IPS-20b (cell line): ENCODE data around the gene GM2A.
"Not testable (repeated sequence)": the region's sequence is repeated elsewhere in the genome, so short reads cannot be mapped to it uniquely, and the experiment has no call there.

ENCODE experiments used
- H3K27ac ChIP-seq: one replicate; pipeline ENCODE4 v1.5.1; 2013; ENCODE audit warnings: low read length
- H3K27me3 ChIP-seq: 2 replicates; pipeline ENCODE4 v1.6.1; 2013; ENCODE audit warnings: mild to moderate bottlenecking, low read length, inconsistent platforms; ENCODE audit not compliant: insufficient read depth
- H3K36me3 ChIP-seq: 2 replicates; pipeline ENCODE4 v1.6.1; 2013; ENCODE audit warnings: low read depth, mild to moderate bottlenecking, inconsistent platforms, low read length, moderate library complexity; ENCODE audit not compliant: insufficient read depth
- H3K4me1 ChIP-seq: 2 replicates; pipeline ENCODE4 v1.6.1; 2013; ENCODE audit warnings: mild to moderate bottlenecking, control low read depth, inconsistent platforms, low read length, moderate library complexity; ENCODE audit not compliant: insufficient read depth
- H3K4me3 ChIP-seq: 2 replicates; pipeline ENCODE4 v1.5.1; 2013; ENCODE audit warnings: mild to moderate bottlenecking, low read length, inconsistent platforms
- H3K9ac ChIP-seq: 2 replicates; pipeline ENCODE4 v1.6.1; 2013; ENCODE audit warnings: low read depth, mild to moderate bottlenecking, inconsistent platforms, low read length, moderate library complexity
- H3K9me3 ChIP-seq: 2 replicates; pipeline ENCODE4 v1.6.1; 2013; ENCODE audit warnings: mild to moderate bottlenecking, low read depth, low read length, inconsistent platforms; ENCODE audit not compliant: insufficient read depth

Gene GM2A

DNA sequence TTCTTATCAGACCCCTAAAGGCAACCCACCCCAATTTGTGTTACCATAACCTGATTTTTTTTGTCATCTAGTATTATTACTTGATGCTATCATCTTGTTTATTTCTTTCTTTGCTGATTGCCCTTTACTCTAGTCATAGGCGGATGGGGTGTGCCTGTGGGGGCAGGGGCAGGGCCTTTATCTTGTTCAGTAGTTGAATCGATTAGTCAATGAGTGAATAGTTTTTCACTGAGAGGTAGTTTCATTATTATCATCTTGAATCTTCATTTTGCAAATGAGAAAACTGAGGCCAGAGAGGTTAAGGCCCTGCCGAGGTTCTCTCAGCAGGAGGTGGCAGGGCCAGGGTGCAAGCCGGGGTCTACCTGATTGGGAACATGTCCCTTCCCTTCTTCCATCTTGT, 9.4 kb upstream of the GM2A start:
- H3K27me3 ChIP-seq = no peaks in the 10 kb centered on the region
- H3K4me1 ChIP-seq = peaks cover 11% of the 10 kb centered on the region
- H3K4me3 ChIP-seq = no peak overlapping the region
- H3K9me3 ChIP-seq = no peaks in the 10 kb centered on the region
- H3K27ac ChIP-seq = no peak overlapping the region
- no peak overlapping the region for H3K9ac ChIP-seq
- H3K36me3 ChIP-seq = no peaks in the 10 kb centered on the region

DNA sequence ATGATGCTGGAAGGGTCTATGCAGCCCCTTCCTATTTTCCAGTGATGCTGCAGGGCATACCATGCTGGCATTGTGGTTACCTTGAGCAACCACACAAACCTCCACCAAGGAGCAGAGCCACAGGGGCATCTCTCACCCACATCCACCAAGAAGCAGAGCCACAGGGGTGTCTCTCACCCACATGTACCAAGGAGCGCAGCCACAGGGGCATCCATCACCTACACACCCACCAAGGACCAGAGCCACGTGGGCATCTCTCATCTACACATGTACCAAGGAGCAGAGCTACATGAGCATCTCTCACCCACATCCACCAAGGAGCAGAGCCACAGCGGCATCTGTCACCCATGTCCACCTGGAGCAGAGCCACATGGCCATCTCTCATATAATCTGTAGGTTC, 8.8 kb upstream of the GM2A start:
- no peak overlapping the region for H3K4me3 ChIP-seq
- no peaks in the 10 kb centered on the region for H3K9me3 ChIP-seq
- H3K27ac ChIP-seq = no peak overlapping the region
- H3K36me3 ChIP-seq = no peaks in the 10 kb centered on the region
- H3K4me1 ChIP-seq = peaks cover 8% of the 10 kb centered on the region
- no peaks in the 10 kb centered on the region for H3K27me3 ChIP-seq
- H3K9ac ChIP-seq = no peak overlapping the region

GRCh38 chr5:151245680-151246219, 7.2 kb upstream of the GM2A start:
- Histone ChIP-seq H3K27me3 (no peaks in the 10 kb centered on the region), H3K9me3 (no peaks in the 10 kb centered on the region), H3K27ac (no peak overlapping the region), H3K9ac (no peak overlapping the region), H3K36me3 (no peaks in the 10 kb centered on the region), H3K4me3 (no peak overlapping the region), H3K4me1 (peaks cover 7% of the 10 kb centered on the region)

- no peaks in the 10 kb centered on the region for H3K36me3 ChIP-seq
- no peak overlapping the region for H3K27ac ChIP-seq
- no peak overlapping the region for H3K9ac ChIP-seq
- no peak overlapping the region for H3K4me3 ChIP-seq
- no peaks in the 10 kb centered on the region for H3K9me3 ChIP-seq
- no peaks in the 10 kb centered on the region for H3K27me3 ChIP-seq
- no peaks in the 10 kb centered on the region for H3K4me1 ChIP-seq
These were observed 4.3 kb upstream of the GM2A start for GRCh38 chr5:151248651-151249050.

DNA sequence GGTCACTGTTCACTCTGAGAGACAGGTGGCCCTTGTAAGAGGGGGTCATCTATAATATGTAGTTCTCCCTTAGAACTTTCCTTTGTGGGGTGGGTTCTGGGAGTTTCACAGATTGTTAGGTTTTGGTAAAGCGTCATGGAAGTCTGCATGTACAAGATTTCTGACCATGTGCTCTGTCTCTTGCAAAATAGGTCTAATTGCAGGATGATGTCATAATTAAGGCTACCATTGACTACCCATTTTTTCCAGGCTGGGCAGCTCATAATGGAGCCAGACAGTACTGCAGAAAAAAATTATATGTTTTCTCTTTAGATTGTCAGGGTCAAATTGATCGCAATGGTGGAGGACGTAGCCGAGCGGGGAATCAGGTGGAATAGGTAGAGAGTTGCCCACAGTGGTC, 3.7 kb upstream of the GM2A start:
- Histone ChIP-seq H3K4me1 (0 out of 2 replicates have a peak, but pooled peaks cover 3% of the 10 kb centered on the region), H3K4me3 (no peak overlapping the region)

DNA sequence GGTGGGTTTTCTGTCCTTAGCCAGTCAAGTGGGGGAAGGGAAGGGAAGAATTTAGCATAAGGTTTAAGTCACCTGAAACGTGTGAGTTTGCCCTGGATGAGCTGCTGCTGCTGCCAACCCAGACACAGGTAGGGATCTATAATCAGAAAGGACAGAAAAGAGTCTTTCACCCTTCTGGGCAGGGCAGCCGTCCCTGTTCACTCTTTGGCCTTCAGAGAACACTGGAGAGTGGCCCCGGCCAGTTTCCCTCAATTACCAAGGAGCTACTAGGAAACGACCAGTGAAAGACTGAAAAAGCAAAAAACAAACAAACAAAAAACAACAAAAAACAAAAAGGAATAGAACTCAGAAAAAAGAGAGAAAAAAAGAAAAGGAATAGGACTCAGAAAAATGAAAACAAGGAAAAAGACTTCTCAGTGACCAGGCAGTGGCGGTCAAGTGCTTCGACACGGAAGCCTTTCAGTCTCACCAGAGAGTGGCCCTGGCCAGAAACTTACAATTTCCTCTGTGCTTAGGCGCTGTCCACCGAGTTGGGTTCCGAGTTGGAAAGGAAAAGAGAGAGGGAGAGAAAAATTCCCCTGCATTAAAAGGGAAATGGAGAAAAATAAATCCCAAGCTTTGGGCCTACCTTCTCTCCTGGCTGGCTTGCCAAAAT, 2.5 kb upstream of the GM2A start:
- H3K4me3 ChIP-seq = no peak overlapping the region
- H3K9me3 ChIP-seq = no peaks in the 10 kb centered on the region
- H3K36me3 ChIP-seq = no peaks in the 10 kb centered on the region
- no peak overlapping the region for H3K27ac ChIP-seq
- 0 out of 2 replicates have a peak, but pooled peaks cover 3% of the 10 kb centered on the region for H3K4me1 ChIP-seq
- no peak overlapping the region for H3K9ac ChIP-seq
- H3K27me3 ChIP-seq = no peaks in the 10 kb centered on the region

More for the DNA sequence above, 3.7 kb upstream of the GM2A start:
- no peaks in the 10 kb centered on the region for H3K9me3 ChIP-seq
- no peaks in the 10 kb centered on the region for H3K27me3 ChIP-seq
- H3K27ac ChIP-seq = no peak overlapping the region
- H3K36me3 ChIP-seq = no peaks in the 10 kb centered on the region
- H3K9ac ChIP-seq = no peak overlapping the region

DNA sequence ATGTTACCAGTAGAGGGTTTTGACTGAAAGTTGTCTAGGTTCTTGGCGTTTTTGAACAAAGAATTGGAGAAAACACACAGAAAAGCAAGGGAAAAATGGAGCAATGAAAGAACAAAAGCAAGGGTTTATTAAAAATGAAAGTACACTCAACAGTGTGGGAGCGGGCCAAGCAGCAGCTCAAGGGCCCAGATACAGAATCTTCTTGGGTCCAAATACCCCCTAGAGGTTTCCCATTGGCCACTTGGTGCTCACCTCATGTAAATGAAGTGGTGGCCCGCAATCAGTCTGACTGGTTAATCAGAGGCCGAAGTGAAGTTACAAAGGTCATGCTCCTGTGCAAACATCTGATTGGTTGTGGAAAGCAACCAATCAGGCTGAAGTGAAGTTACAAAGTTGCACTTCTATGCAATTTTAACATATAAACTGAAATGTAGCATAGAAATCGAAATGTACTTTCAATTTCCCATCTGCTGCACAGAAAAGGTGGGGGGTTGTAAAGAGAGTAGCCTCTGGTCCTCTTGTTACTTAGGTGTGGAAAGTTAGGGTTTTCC, 1.9 kb upstream of the GM2A start:
- 0 out of 2 replicates have a peak, but pooled peaks cover 3% of the 10 kb centered on the region for H3K4me1 ChIP-seq
- H3K36me3 ChIP-seq = no peaks in the 10 kb centered on the region
- H3K9ac ChIP-seq = no peak overlapping the region
- no peaks in the 10 kb centered on the region for H3K27me3 ChIP-seq
- H3K27ac ChIP-seq = no peak overlapping the region
- H3K9me3 ChIP-seq = no peaks in the 10 kb centered on the region
- no peak overlapping the region for H3K4me3 ChIP-seq

DNA sequence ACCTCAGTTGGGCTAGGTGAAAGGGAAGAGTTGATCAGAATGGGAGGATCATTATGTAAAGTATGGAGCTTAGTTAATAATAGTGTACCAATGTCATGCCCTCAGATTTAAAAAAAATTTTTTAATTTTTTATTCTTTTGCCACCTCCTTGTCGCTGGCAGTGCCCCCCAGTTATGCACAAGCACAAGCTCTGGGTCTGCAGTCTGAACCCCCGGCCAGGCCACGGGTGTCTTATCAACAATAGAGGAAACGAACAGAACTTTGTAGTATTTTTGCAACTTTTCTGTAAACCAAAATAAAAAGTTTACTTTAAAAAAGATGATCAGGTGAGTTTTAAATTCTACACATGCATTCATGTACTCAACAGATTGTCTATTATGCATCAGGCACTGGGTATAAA, 1.4 kb upstream of the GM2A start:
- H3K27me3 ChIP-seq = no peaks in the 10 kb centered on the region
- H3K4me1 ChIP-seq = 0 out of 2 replicates have a peak, but pooled peaks cover 3% of the 10 kb centered on the region
- no peak overlapping the region; the same call in 1 of the 2 replicates for H3K9ac ChIP-seq
- peak overlapping the region; percentile 75; the same call in 1 of the 2 replicates for H3K4me3 ChIP-seq
- no peaks in the 10 kb centered on the region for H3K36me3 ChIP-seq
- H3K9me3 ChIP-seq = no peaks in the 10 kb centered on the region
- no peak overlapping the region for H3K27ac ChIP-seq

GRCh38 chr5:151253605-151253950, 593 bp downstream of the GM2A start:
- H3K27ac ChIP-seq = no peak overlapping the region

GRCh38 chr5:151254556-151254955, 1.6 kb downstream of the GM2A start:
- no peaks in the 10 kb centered on the region for H3K36me3 ChIP-seq
- H3K27me3 ChIP-seq = no peaks in the 10 kb centered on the region
- H3K27ac ChIP-seq = no peak overlapping the region
- H3K9me3 ChIP-seq = no peaks in the 10 kb centered on the region
- no peak overlapping the region for H3K4me3 ChIP-seq
- 0 out of 2 replicates have a peak, but pooled peaks cover 3% of the 10 kb centered on the region for H3K4me1 ChIP-seq
- H3K9ac ChIP-seq = no peak overlapping the region

More at GRCh38 chr5:151253605-151253950, 593 bp downstream of the GM2A start:
- H3K27me3 ChIP-seq = no peaks in the 10 kb centered on the region
- no peaks in the 10 kb centered on the region for H3K36me3 ChIP-seq
- peak overlapping the region; percentile 87 for H3K9ac ChIP-seq
- H3K4me1 ChIP-seq = 0 out of 2 replicates have a peak, but pooled peaks cover 3% of the 10 kb centered on the region
- H3K9me3 ChIP-seq = no peaks in the 10 kb centered on the region
- H3K4me3 ChIP-seq = peak overlapping the region; percentile 91

GRCh38 chr5:151254990-151255389, 2.0 kb downstream of the GM2A start:
- not testable (repeated sequence) for H3K9ac ChIP-seq, H3K4me1 ChIP-seq, H3K27me3 ChIP-seq, H3K4me3 ChIP-seq, H3K27ac ChIP-seq, H3K9me3 ChIP-seq, H3K36me3 ChIP-seq

DNA sequence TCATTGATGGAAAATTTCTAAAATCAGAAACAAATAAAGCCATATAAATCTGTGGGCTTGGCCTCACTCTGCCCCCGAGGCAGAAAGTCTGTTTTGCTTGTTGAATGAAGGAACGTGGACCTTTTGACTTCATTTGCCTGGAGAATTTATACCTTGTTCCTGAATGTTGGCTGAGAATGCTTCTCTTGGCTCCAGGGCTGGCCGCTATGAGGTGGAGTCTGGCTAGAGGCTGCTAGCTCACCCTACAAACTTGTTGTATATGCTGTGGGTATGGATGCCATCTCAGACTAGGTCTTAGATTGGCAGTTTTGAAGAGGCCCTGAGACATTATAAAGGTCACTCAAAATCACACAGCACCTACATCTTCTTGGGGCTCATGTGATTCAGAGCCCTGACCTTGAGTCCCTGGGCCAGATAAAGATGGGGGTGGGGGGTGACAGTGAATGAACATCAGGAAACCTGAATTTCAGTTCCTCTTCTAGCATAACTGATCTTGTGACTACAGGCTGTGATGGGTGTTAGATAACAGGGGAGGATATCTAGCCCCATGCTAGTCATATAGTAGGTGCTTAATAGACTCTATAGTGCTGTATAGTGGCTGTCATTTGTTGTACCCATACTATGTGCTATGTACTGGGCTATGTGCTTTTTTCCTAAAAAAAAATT, 2.8 kb downstream of the GM2A start:
- H3K4me3 ChIP-seq = no peak overlapping the region
- no peaks in the 10 kb centered on the region for H3K36me3 ChIP-seq
- H3K27me3 ChIP-seq = no peaks in the 10 kb centered on the region
- H3K27ac ChIP-seq = no peak overlapping the region
- H3K9ac ChIP-seq = no peak overlapping the region
- 0 out of 2 replicates have a peak, but pooled peaks cover 3% of the 10 kb centered on the region for H3K4me1 ChIP-seq
- no peaks in the 10 kb centered on the region for H3K9me3 ChIP-seq
